DMS153 treated with DMSO at 0.1 percent for 48 hours (cell line): Measurements from ENCODE around the gene IPCEF1.
"Not testable (repeated sequence)": the region's sequence is repeated elsewhere in the genome, so short reads cannot be mapped to it uniquely, and the experiment has no call there.

Source experiments
- DNase-seq: peaks from one replicate; lab custom pipeline; 2025; ENCODE audit not compliant: unreplicated experiment; lab: John Stamatoyannopoulos, UW

Gene IPCEF1

DNA sequence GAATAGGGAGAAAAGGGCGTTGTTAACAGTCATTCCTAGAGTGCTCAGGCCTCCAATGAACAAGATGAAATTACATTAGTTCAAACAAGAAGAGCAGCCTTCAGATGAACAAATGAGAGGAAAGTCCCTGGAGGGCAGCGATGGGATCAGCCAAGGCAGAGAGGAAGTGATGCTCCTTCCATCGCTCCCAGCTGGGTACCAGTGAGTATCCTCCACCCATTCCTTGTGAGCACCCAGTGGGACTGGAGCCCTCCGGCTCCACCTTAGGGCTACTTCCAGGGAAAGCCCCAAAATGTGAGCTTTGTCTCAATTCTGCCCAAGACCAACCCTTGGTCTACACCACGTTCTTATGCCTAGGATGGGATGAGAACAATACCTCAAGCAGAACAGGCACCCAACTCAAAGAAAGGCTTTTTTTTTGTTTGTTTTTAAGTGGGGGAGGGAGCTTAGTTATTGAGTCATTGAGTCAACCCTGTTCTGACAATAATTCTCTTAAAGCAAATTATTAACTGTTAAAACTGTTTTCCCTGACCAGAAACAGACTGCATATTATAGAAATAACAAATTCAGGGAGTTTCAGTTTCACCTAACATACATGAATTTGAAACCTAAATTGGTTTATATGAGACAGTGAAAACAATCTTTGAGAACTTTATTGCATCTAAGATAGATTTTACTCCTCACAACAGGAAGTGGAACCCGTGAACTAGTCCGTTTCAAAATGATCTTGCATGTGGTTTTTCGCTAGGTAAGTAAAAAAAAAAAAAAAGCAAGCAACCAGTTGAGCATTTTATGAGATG lies 106.9 kb downstream of the IPCEF1 start:
- DNase-seq = no peak

DNA sequence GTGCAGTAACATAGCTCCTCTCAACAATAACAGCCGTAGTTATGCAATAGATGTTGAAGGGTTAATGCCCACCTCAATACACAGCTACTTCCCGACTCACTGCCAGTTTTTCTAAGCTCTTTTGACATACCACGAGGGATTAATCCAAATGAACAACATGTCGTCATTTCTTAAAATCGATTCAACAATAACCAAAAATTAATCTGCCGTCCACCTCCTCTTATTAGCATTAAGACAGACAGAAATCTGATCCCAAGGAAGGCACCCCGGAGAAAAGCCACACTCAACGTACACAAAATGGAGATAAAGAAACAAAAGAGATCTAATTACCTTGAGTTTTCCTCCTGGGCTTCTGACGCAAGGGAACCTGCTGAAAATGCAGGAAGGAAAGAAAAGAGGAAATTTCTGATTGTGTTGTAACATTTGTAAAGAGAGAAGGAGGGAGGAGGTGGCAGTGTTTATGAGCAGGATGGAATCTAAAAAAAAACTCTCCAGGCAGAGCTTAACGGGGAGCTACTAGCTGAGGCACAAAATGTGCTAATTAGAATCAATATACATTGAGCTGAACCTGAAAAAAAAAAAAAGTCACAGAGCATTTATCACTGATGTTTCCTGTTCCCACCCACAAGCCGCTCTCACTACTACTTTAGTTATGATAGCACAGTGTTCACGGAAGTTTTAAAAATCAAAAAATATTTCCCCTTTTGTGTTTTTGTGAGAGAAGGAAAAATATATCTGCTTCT lies 109.3 kb downstream of the IPCEF1 start:
- DNase-seq = no peak

DNA sequence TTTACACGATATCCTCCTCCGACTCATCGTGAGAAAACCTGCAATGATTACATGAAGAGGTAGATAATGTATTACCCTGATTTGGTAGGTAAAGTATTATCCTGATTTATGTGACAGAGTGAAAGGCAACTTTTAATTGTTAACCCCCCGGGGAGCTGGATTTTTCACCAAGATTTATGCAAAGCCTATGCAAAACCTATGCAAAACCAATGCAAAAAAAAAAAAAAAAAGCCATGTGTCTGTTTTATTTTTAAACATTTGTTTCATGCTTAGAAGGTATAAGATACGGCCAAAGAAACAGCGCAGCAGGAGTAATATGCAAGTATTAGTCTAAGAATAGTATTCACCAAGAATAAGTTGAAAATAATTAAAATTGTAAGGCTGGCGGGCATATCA lies 109.9 kb downstream of the IPCEF1 start:
- DNase-seq = no peak

DNA sequence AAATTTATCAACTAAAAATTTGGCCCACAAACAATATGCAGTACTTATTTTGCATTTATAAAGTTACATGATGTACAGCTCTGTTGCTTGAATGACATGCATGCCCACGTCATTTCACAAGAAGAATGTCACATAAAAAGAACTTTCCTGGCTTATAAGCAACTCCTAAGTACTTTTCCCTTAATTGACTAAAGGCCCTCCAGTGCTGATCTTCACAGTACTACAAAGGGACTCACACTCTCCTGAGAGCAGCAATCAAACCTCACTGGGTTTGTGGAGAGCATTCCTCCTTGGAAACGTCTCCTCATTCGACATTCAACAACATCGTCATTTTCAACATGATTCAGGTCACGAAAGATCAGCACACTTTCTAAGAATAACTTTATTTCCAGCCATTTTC lies 111.1 kb downstream of the IPCEF1 start:
- no peak for DNase-seq

DNA sequence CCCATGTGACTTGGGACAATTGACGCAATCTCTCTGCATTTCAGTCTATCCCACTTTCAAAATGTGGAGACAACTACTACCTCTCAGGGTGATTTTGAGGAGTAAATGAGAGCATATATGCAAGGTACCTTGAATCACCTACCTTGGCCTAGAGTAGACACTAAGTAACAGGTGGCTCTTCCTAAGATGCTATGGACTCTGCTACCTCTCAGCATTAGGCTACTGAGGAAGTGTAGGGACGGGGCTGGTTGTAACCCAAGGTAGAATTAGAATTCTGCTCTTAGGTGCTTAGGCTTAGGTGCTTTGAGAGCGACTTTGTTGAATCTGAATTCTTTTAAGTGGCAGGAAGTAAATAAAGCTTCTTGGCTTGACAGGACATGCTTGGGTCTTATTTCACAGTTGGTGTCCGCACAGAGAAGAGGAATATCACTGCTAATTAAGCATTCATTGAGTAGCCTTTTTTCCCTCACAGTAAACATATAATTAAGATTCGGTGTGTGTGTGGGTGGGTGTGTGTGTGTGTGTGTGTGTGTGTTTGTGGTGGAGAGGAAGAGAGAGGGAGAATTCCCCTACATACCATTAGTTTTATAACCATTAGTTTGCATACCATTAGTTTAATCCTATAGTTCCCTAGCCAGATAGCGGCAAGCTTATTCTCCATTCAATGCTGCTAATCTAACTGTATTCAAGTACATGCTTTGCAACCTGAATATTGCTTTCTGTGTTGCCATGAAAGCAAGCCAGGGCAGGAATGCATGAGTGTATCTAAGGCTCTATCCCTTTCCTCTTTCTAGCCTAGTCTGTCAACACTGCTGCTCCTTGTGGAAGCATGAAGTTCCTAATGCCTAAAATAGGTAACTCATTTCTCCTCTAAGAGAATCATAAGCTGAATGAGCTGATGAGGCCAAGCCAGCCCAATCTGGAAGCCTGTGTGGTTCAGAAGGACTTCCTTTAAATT lies 112.5 kb downstream of the IPCEF1 start:
- no peak for DNase-seq

DNA sequence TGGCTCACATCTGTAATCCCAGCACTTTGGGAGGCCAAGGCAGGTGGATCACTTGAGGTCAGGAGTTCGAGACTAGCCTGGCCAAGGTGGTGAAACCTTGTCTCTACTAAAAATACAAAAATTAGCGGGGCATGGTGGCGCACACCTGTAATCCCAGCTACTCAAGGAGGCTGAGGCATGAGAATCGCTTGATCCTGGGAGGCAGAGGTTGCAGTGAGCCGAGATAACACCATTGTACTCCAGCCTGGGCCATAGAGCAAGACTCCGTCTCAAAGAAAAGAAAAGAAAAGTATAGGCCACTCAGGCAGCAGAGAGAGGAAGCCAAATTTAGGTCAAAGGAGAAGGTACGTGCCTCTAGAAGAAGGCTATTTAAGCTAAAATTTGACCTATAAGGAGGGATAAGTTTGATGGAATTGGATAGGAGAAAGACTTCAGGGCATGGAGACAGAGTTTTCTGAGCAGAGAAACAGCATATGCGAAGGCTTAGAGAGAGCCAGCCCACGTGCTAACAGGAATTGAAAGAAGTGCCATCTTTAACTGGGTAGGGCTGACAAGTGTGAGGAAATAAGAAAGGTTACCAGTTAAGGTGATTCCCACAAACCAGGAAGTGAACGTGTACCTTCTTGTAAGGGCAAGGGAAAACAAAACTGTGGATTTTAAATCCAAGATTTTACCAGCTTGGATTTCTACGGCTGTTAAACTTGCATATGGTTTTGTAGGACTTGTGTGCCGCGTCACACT lies 113.8 kb downstream of the IPCEF1 start:
- DNase-seq = no peak

DNA sequence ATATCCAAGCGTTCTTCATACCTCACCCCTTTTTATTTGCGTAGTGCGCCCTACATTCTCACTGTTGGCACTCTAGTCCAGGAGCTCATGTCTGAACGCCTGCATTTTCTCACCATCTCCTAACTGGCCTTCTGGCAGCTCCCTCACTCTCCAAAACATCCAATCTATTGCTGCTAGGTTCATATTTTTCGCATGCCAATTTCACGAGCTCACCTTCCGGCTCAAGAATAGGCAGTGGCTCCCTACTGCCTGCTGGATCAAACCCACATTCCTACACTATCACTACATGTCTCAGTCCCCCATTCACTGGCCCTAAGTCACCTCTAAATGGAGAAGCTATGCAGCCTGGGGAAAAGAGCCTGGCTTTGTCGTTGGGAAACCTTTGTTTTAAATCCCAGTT lies 115.0 kb downstream of the IPCEF1 start:
- DNase-seq = no peak

DNA sequence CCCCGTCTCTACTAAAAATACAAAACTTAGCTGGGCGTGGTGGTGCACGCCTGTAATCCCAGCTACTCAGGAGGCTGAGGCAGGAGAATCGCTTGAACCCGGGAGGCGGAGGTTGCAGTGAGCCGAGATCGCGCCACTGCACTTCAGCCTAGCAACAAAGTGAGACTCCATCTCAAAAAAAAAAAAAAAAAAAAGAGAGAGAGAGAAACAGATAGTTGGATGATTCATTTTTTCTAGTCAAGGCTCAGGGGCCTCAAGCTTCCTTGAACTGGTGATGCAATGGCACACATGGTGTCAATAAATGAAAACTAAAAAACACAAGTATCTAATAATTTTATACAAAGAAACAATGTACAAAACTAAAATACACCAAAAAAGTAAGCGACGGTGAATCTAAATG lies 115.5 kb downstream of the IPCEF1 start:
- not testable (repeated sequence) for DNase-seq

DNA sequence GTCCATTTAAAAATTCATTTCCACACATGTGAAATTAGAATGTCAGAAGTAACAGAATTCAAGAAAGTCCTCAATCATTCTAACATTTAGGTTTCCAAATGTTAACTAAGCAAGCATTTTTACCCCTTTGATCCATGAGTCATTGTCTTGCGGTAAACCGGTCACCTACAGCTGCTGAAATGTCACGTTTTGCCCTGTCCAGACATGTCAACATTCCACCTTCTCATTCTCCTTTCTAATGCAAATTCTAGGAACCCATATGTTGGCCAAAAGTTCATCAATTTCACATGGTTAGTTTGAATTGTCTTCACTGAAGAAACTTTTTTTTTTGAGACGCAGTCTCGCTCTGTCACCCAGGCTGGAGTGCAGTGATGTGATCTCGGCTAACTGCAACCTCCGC lies 117.2 kb downstream of the IPCEF1 start:
- no peak for DNase-seq

DNA sequence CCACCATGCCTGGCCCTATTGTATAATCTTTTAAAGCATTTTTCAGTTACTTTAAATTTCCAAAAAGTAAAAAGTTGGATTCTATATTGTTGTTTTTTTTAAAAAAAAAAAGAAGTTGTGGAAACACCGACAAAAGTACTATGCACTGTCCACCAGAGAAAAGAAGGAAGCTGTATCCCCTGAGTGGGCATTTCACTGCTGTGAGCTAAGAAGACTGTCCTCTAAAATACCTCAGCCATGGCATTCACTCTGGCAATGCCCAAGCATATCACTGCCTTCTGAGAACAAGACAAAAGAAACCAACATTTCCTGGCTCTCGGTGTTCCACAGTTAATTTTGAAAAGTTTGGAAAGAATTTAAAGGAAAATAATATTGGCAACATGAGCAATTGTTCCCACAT lies 117.8 kb downstream of the IPCEF1 start:
- DNase-seq = no peak

DNA sequence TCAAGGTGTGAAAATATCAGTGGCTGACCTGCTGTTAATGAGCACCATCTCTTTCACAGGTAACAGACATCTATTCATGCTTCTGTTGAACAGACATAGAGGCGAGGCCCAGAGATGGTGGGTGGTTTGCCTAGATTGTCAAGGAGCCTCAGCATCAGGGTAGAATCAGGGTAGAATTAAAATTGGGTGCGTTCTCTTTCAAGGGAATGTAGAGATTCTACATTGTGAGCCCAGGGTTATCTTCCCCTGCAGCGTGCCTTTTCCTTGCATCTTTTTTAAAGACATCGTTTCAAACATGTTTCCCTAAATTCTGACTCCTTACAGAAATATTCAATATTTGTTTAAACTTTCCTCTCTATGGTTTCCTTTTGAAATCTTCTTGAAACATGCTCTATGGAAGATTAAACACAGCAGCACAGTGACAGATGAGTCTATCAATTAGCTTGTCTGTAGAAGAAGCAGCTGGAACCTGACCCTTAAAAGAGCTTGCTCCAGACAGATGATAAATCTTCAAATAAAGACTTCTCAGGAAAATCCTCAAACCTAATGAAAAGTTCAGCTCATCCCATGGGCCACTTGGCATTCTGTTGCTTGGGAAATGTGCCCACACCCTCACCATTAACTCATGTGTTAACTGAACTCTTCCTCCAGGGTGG lies 119.8 kb downstream of the IPCEF1 start:
- DNase-seq = no peak

DNA sequence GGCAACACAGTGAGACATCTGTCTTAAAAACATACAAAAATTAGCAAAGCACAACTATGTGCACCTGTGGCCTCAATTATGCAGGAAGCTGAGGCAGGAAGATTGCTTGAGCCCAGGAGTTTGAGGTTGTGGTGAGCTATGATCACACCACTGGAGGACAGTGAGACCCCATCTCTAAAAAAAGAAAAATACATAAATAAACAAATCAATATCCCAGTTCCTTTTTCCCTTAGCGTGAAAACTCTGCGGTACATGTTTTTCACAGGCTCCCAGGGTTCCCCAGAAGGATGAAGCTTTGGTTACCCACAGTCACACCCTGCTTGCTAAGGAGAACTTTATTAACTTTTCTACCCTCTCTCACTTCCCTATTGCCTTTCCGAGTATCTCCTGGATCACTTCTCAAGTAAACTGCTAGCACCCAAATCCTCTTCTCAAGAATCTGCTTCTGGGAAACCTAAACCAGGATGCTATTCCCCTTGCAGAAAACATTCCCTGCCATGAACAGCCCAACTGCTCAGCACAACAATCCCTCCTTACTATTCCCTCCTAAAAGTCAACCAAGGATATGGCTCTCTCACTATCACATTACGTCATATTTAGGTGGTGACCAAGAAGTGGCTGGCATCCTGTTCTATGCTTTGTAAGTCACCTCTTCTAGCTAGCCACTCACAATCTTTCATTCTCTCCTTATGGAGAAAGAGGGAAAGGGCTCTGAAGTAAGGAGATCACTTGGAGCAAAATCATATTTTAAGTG lies 122.4 kb downstream of the IPCEF1 start:
- no peak for DNase-seq

DNA sequence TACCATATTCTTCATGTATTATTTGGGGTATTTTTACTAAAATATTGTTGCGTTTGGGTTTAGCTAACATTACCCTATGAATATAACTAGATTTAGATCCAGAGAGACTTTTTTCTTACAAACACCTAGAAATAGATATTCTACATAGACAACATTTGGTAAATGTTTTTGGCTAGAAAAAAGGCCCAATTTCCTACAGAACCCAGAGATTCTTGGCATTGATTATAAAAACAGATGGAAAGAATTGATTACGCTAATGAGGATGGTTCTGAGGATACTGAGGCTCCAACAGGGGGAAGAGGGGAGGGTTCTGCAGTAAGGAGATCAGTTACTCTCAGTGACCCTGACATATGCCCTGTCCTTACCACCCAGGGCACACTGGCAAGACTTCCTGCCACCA lies 123.2 kb downstream of the IPCEF1 start:
- no peak for DNase-seq

DNA sequence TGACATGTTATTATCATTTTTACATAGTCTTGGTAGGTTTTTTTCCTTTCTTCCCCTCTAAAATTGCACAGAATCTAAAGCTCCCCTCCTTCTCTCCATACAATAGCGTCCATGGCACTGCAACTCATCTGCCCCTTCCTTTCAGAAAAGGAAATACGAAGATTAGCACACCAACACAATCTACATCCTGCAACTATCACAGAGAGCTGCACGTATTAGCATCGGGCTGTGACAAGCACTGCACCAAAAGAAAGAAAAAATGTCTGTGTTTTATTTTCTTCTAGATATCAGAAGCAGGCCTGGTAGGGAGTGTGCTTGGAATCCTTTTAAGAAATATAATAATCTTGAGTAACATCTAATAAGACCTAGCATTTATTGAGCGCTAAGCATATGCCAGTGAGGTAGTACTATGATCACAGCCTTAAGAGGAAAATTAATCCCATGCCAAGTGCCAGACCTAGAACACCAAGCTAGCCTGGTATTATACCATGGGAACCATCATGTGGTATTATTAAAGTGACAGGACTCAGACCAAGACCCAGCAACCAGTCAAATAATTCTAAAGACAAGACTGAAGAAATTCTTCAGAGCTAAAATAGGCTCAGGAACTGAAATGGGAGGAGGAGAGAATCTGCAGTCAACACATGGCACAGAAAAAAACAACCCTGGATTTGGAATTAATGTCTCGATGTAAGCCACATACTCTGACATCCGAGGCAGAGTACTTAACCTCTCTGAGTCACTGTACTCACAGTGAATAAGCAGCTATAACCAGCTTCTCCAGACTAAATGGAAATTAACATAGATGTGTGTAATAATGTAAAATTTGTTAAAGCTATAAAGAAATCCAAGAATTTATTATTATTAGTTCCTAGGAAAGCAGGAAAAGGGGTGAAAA lies 124.3 kb downstream of the IPCEF1 start:
- no peak for DNase-seq

DNA sequence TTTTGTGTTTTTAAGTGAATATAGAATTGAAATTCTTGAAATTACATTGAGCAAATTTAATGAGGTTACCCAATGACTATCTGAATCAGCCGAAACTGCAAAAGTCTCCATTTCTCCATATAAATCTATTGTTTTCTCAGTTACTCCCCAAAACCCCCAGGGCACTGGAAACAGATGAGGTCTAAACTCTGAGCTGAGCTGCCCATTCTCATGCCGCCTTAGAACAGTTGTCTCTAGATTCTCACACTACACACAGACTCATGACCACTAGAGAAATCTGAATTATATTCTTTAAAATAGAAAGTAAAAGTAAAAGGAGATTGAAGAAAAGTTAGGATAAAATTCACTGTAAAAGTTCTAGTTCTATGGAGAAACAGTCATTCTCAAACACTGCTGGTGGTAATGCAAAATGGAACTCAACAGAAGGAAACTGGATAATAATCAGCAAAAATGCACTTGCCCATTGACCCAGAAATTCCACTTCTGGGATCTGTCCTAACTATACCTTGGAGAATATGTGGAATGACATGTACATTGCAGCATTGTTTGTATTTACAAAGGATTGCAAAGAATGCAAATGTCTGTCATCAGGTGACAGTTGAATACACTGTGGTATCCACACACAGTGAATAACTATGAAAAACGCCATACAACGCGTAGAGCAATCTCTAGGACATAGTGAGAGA lies 125.5 kb downstream of the IPCEF1 start:
- no peak for DNase-seq

DNA sequence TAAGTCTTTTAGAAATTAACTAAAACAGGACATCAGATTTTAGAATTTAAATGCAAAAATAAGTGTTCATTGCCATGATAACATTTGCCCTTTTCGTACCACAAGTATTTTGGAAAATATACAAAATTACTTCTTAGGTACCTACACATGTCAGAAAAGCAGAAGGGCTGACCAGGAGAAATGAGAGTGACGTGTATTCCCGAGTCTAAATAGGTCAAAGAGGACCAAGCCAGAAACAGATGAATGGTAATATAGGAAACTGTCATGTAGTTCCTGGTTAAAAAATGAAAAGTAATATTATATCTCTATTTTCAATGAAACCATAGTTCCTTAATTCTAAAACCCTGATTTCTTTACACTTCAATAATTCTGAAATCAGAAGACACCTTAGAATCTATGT lies 126.2 kb downstream of the IPCEF1 start:
- no peak for DNase-seq

DNA sequence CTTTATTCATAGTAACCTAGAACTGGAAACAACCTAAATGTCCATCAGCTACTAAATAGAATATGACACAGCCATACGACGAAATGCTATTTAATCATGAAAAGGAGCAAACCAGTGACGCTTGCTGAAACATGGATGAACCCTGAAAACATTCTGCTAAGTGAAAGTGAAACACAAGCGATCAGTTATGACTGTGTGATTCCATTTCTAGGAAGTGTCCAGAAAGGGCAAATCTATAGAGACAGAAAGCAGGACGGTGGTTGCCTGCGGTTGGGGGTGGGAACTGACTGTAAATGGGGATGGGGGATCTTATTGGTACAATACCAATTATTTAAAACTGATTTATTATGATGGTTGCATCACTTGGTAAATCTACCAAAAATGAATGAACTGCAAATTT lies 126.8 kb downstream of the IPCEF1 start:
- DNase-seq = no peak

DNA sequence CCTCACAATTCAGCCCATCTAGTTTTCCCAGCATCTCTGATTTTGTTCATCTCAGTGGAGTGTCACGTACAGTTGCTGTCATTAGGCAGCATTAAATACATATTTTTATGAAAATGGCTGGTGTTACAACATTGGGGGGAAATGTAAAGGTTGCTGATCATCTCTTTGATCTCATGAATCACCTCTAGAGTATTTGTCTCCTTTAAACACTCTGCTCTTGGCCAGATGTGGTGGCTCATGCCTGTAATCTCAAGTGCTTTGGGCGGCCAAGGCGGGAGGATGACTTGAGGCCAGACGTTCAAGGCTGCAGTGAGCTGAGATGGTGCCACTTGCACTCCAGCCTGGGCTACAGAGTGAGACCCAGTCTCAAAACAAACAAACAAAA lies 128.1 kb downstream of the IPCEF1 start:
- no peak for DNase-seq
